K562 (cell line): ENCODE results near the gene SYTL4. TPM values are rescaled to one million over a fixed set of nuclear protein-coding genes. Genes with fewer than 3 reads are reported as not detected.

Experiments used
- ATAC-seq: fragments of 200-7000 bp; cut with Tn5 transposase; 3 replicates; pipeline ENCODE4 v1.9.1; 2020; ENCODE audit warnings: moderate library complexity
- BruUV-seq: library from RNA; stranded (reverse); fragments of 400-500 nt; replicated peaks from 2 replicates; lab custom pipeline; 2021; lab: Mats Ljungman, UMichigan
- CTCF ChIA-PET: fragments of 300-600 bp; formaldehyde crosslinking; extraction: SDS; loops from one replicate; lab custom pipeline; 2021; ENCODE audit warnings: low intra/inter-chr PET ratio; lab: Yijun Ruan, JAX
- POLR2A ChIA-PET: fragments of 300-600, 350-650 bp; sonication (Branson Sonifier 250); formaldehyde crosslinking; extraction: SDS; loops from one replicate; lab custom pipeline; 2021; ENCODE audit warnings: antibody characterized with exemption, inconsistent platforms; lab: Yijun Ruan, JAX
- DNase-seq, 4 experiments: peaks; one replicate each; pipeline versions ENCODE4 v3.0.0 to v3.0.0-alpha.2; 2011 to 2018; ENCODE audit warnings: low spot score in 3 of 4, mixed read lengths in 3 of 4; ENCODE audit errors: extremely low read depth in 1 of 4
- FAIRE-seq: peaks from 2 replicates; lab custom pipeline; 2011; peaks lifted over from hg19 to GRCh38; lab: Jason Lieb, UNC
- H2AFZ ChIP-seq: 2 replicates; pipeline ENCODE4 v1.6.0; 2011; ENCODE audit warnings: low read depth, low read length, control low read depth, inconsistent platforms
- H3K27ac ChIP-seq: fragments of 200-600 bp; 3 replicates; pipeline ENCODE4 v1.8.0; 2011; ENCODE audit warnings: low read depth, mild to moderate bottlenecking, control low read depth, inconsistent platforms, low read length, moderate library complexity, mixed read lengths; ENCODE audit errors: extremely low read depth
- H3K27me3 ChIP-seq, 2 experiments: fragments of 300-600 bp in 1 of 2; 2 replicates in 1 of 2; 3 replicates in 1 of 2; pipeline versions ENCODE4 v1.6.0 to v1.8.0; 2011; ENCODE audit warnings: inconsistent platforms in 2 of 2, low read length in 2 of 2, mild to moderate bottlenecking in 1 of 2, mixed read lengths in 1 of 2, moderate library complexity in 1 of 2; ENCODE audit not compliant: control insufficient read depth in 2 of 2, insufficient read depth in 2 of 2
- H3K36me3 ChIP-seq: fragments of 300-600 bp; 3 replicates; pipeline ENCODE4 v1.8.0; 2011; ENCODE audit warnings: mild to moderate bottlenecking, low read length, inconsistent platforms; ENCODE audit not compliant: control insufficient read depth, insufficient read depth
- H3K4me1 ChIP-seq, 2 experiments: fragments of 200-600 bp in 1 of 2; replicated peaks in 1 of 2; 2 replicates in 1 of 2; 3 replicates in 1 of 2; pipeline versions ENCODE4 v1.5.1 to v1.8.0; 2011; ENCODE audit warnings: inconsistent platforms in 2 of 2, low read length in 2 of 2, mild to moderate bottlenecking in 1 of 2, mixed read lengths in 1 of 2, moderate library complexity in 1 of 2; ENCODE audit not compliant: control insufficient read depth in 2 of 2, insufficient read depth in 2 of 2
- H3K4me2 ChIP-seq: 2 replicates; pipeline ENCODE4 v1.6.1; 2011; ENCODE audit warnings: low read length, control low read depth, inconsistent platforms, mixed read lengths; ENCODE audit not compliant: insufficient read depth
- H3K4me3 ChIP-seq: fragments of 200-600 bp; sonication (generic), shearing (Covaris generic); 2 replicates; pipeline ENCODE4 v1.5.1; 2016; ENCODE audit warnings: control low read depth, inconsistent platforms
- H3K79me2 ChIP-seq: fragments of 200-600 bp; 3 replicates; pipeline ENCODE4 v1.8.0; 2011; ENCODE audit warnings: low read length, inconsistent platforms; ENCODE audit not compliant: control insufficient read depth, insufficient read depth
- H3K9ac ChIP-seq, 2 experiments: 2 replicates each; pipeline versions ENCODE4 v1.6.0 to v1.6.1; 2011; ENCODE audit warnings: low read depth in 2 of 2, low read length in 2 of 2, control low read depth in 1 of 2, inconsistent platforms in 1 of 2, mild to moderate bottlenecking in 1 of 2, mixed read lengths in 1 of 2; ENCODE audit not compliant: insufficient read depth in 1 of 2
- H3K9me1 ChIP-seq: one replicate; pipeline ENCODE4 v1.6.0; 2011; ENCODE audit warnings: inconsistent platforms, mild to moderate bottlenecking, low read length, moderate library complexity; ENCODE audit not compliant: control insufficient read depth, insufficient read depth
- H3K9me3 ChIP-seq: replicated peaks from 2 replicates; pipeline ENCODE4 v1.5.1; 2011; ENCODE audit warnings: low read depth, low read length, inconsistent platforms; ENCODE audit not compliant: control insufficient read depth, insufficient read depth
- H4K20me1 ChIP-seq: replicated peaks from 2 replicates; pipeline ENCODE4 v1.6.1; 2011; ENCODE audit warnings: low read length, inconsistent platforms, mixed read lengths; ENCODE audit not compliant: control insufficient read depth, insufficient read depth
- HEY1 ChIP-seq: fragments of 250-450 bp; sonication (Bioruptor Pico); IDR thresholded peaks from 2 replicates; pipeline ENCODE4 v1.5.0; 2020; ENCODE audit warnings: mild to moderate bottlenecking, moderate library complexity, borderline replicate concordance
- NCOR1 ChIP-seq: fragments of 450-650 bp; IDR thresholded peaks from 2 replicates; pipeline ENCODE4 v1.6.1; 2016; ENCODE audit warnings: mild to moderate bottlenecking, moderate library complexity
- POLR3G ChIP-seq: IDR thresholded peaks from 2 replicates; pipeline ENCODE4 v1.6.1; 2011; ENCODE audit not compliant: insufficient read length, insufficient replicate concordance; ENCODE audit errors: extremely low read depth
- POU5F1 ChIP-seq: fragments of 150-350 bp; IDR thresholded peaks from 2 replicates; pipeline ENCODE4 v1.6.1; 2014; ENCODE audit warnings: borderline replicate concordance, low read length, low read depth, mild to moderate bottlenecking; ENCODE audit not compliant: partially characterized antibody
- ZNF512 ChIP-seq: IDR thresholded peaks from 2 replicates; pipeline ENCODE4 v1.6.1; 2016; ENCODE audit warnings: missing genetic modification characterization, missing compliant biosample characterization
- WGBS: fragments of 100-300 bp; shearing (Covaris generic); methylation state at CpG from one replicate; pipeline ENCODE4 v1.1.6; 2016; ENCODE audit warnings: low coverage, mixed read lengths; ENCODE audit not compliant: insufficient coverage; ENCODE audit errors: missing lambda C conversion rate; 5-methylcytosine and 5-hydroxymethylcytosine counted together
- in situ Hi-C: fragments of 300-500 bp; cut with MboI; formaldehyde crosslinking; loops from 4 replicates; pipeline ENCODE4 v1.15.0; 2018; ENCODE audit warnings: inconsistent platforms, mixed read lengths
- intact Hi-C: fragments of 100-400 bp; cut with micrococcal nuclease; formaldehyde crosslinking; loops from 2 replicates; pipeline ENCODE4 v1.14.2; 2022
- polyA plus RNA-seq, 8 experiments: library from polyadenylated mRNA; depleted of rRNA in 4 of 8; stranded (reverse) in 5 of 8; unstranded in 3 of 8; fragments of >200 nt; fragmentation: Nextera tagmentation in 2 of 8; fragmentation: Illumina TruSeq in 1 of 8; extraction: Ambion mirVana in 2 of 8; extraction: Trizol in 1 of 8; gene quantifications; 2 replicates each; pipeline versions ENCODE4 v1.2.1 to v1.2.3, GENCODE V29; 2011 to 2014; ENCODE audit warnings: inconsistent platforms in 1 of 8, missing spikeins in 1 of 8
- total RNA-seq, 7 experiments: library from RNA; depleted of rRNA in 6 of 7; stranded (reverse); fragments of >200 nt in 6 of 7; fragmentation: Illumina TruSeq in 2 of 7; extraction: Trizol in 2 of 7; gene quantifications; 2 replicates each; pipeline versions ENCODE4 v1.2.1 to v1.2.3, GENCODE V29; 2011 to 2021; ENCODE audit warnings: low replicate concordance in 1 of 7

The SYTL4 gene
- total and polyA plus RNA-seq, 9 of the 15 experiments (the other 6 are each of a cell fraction or from before 2014, with no cell fraction given), result 0.65 to 9.0 (median 1.5) TPM

GRCh38 chrX:100663642-100664041 is 68.3 kb downstream of the SYTL4 start:
- Histone ChIP-seq H3K9me3 (no peaks in the 10 kb centered on the region), H3K9me1 (no peaks in the 10 kb centered on the region), H4K20me1 (no peaks in the 10 kb centered on the region), H3K4me1 (no peaks in the 10 kb centered on the region), H3K27ac (no peak overlapping the region), H2AFZ (no peak overlapping the region), H3K4me3 (no peak overlapping the region), H3K36me3 (no peaks in the 10 kb centered on the region), H3K79me2 (no peaks in the 10 kb centered on the region), H3K27me3 (peaks cover 0 to 5% of the 10 kb centered on the region in 2 experiments; a peak in 2 of 5 replicates)
- no TSS peak for BruUV-seq
- no peak for FAIRE-seq
- POLR2A ChIA-PET, result no interaction called here
- 0% methylated on average over 2 of the region's 2 CpGs for WGBS
- intact Hi-C loops, result no loop called here
- CTCF ChIA-PET, result no interaction called here
- TF ChIP-seq POU5F1 (no peak), NCOR1 (no peak), ZNF512 (tag) (no peak), POLR3G (no peak), HEY1 (CRISPR knock-in tag) (no peak)
- TF ChIP-seq, all 486 proteins: peak for 0
- ATAC-seq (no peak), DNase-seq (no peak)
- in situ Hi-C loops, result no loop called here
- Histone ChIP-seq H3K4me2 (no peak overlapping the region), H3K9ac (no peak overlapping the region)
